GM21529 (cell line): ENCODE results near the gene FGD4.
"Not testable (repeated sequence)": the region's sequence is repeated elsewhere in the genome, so short reads cannot be mapped to it uniquely, and the experiment has no call there.

ENCODE experiments used
- ATAC-seq: cut with Tn5 transposase; IDR thresholded peaks from one replicate; pipeline ENCODE4 v1.9.1; 2021; ENCODE audit not compliant: unreplicated experiment

The FGD4 gene

GRCh38 chr12:32551058-32551457 lies 151.7 kb downstream of the FGD4 start:
- ATAC-seq, result no peak

- ATAC-seq, result peak; percentile 99
Measured at GRCh38 chr12:32558903-32559302, 159.5 kb downstream of the FGD4 start.

GRCh38 chr12:32559434-32559833 lies 160.1 kb downstream of the FGD4 start:
- ATAC-seq, result no peak

- no peak for ATAC-seq
Measured at GRCh38 chr12:32560520-32560919, 161.2 kb downstream of the FGD4 start.

- ATAC-seq, result no peak
Measured at GRCh38 chr12:32561931-32562341, 162.6 kb downstream of the FGD4 start.

GRCh38 chr12:32562413-32562812 lies 163.1 kb downstream of the FGD4 start:
- not testable (repeated sequence) for ATAC-seq

- ATAC-seq, result no peak
Measured at GRCh38 chr12:32566663-32567295, 167.4 kb downstream of the FGD4 start.

- ATAC-seq, result no peak
Measured at GRCh38 chr12:32567296-32567674, 167.9 kb downstream of the FGD4 start.

- ATAC-seq, result no peak
Measured at GRCh38 chr12:32568228-32568627, 168.9 kb downstream of the FGD4 start.

- ATAC-seq, result no peak
Measured at GRCh38 chr12:32569259-32569658, 169.9 kb downstream of the FGD4 start.

- no peak for ATAC-seq
Measured at GRCh38 chr12:32574585-32574984, 175.2 kb downstream of the FGD4 start.

- ATAC-seq, result no peak
Measured at GRCh38 chr12:32577328-32577727, 178.0 kb downstream of the FGD4 start.

- no peak for ATAC-seq
Measured at GRCh38 chr12:32583534-32583933, 184.2 kb downstream of the FGD4 start.

- ATAC-seq, result no peak
Measured at GRCh38 chr12:32585680-32586079, 186.3 kb downstream of the FGD4 start.

GRCh38 chr12:32586390-32586789 lies 187.0 kb downstream of the FGD4 start:
- ATAC-seq, result no peak

GRCh38 chr12:32587581-32588495 lies 188.5 kb downstream of the FGD4 start:
- ATAC-seq, result no peak

GRCh38 chr12:32588604-32589003 lies 189.2 kb downstream of the FGD4 start:
- ATAC-seq, result no peak

- no peak for ATAC-seq
Measured at GRCh38 chr12:32589165-32589865, 190.0 kb downstream of the FGD4 start.

- no peak for ATAC-seq
Measured at GRCh38 chr12:32595251-32595650, 195.9 kb downstream of the FGD4 start.

- no peak for ATAC-seq
Measured at GRCh38 chr12:32596030-32596429, 196.7 kb downstream of the FGD4 start.

GRCh38 chr12:32598688-32599087 lies 199.3 kb downstream of the FGD4 start:
- ATAC-seq, result no peak

- no peak for ATAC-seq
Measured at GRCh38 chr12:32600681-32601080, 201.3 kb downstream of the FGD4 start.
